HEK293T (cell line): ENCODE results near the gene SPNS2.

Source experiments
- CTCF ChIA-PET: fragments of 350-600 bp; formaldehyde crosslinking; extraction: SDS; loops from one replicate; lab custom pipeline; 2021; ENCODE audit warnings: antibody characterized with exemption, inconsistent platforms; lab: Yijun Ruan, JAX
- POLR2A ChIA-PET: fragments of 350-600 bp; formaldehyde crosslinking; extraction: SDS; loops from one replicate; lab custom pipeline; 2020; ENCODE audit warnings: antibody characterized with exemption, inconsistent platforms; lab: Yijun Ruan, JAX
- DNase-seq: peaks from one replicate; pipeline ENCODE4 v3.0.0; 2012; ENCODE audit warnings: mixed read lengths; ENCODE audit errors: extremely low spot score
- ARNT ChIP-seq: fragments of 450-650 bp; IDR thresholded peaks from 2 replicates; pipeline ENCODE4 v1.6.1; 2017; ENCODE audit warnings: mild to moderate bottlenecking
- BHLHE40 ChIP-seq: fragments of 450-650 bp; IDR thresholded peaks from 2 replicates; pipeline ENCODE4 v1.6.1; 2016; ENCODE audit warnings: mild to moderate bottlenecking, moderate library complexity, borderline replicate concordance
- CTBP1 ChIP-seq: fragments of 450-650 bp; IDR thresholded peaks from 2 replicates; pipeline ENCODE4 v1.6.1; 2016; ENCODE audit warnings: borderline replicate concordance
- ELF4 ChIP-seq: fragments of 450-650 bp; IDR thresholded peaks from 2 replicates; pipeline ENCODE4 v1.6.1; 2017; ENCODE audit warnings: antibody characterized with exemption
- FOXA1 ChIP-seq: fragments of 450-650 bp; IDR thresholded peaks from 2 replicates; pipeline ENCODE4 v1.6.1; 2016; ENCODE audit warnings: mild to moderate bottlenecking
- FOXK2 ChIP-seq: fragments of 450-650 bp; IDR thresholded peaks from 2 replicates; pipeline ENCODE4 v1.6.1; 2016; ENCODE audit warnings: mild to moderate bottlenecking
- FOXM1 ChIP-seq: fragments of 450-650 bp; IDR thresholded peaks from 2 replicates; pipeline ENCODE4 v1.6.1; 2017; ENCODE audit warnings: mild to moderate bottlenecking, borderline replicate concordance
- HDGF ChIP-seq: fragments of 450-650 bp; IDR thresholded peaks from 2 replicates; pipeline ENCODE4 v1.6.1; 2017; ENCODE audit warnings: antibody characterized with exemption, borderline replicate concordance
- L3MBTL2 ChIP-seq: fragments of 450-650 bp; conservative IDR thresholded peaks from 2 replicates; pipeline ENCODE4 v1.6.1; 2016; ENCODE audit warnings: mild to moderate bottlenecking
- LEF1 ChIP-seq: fragments of 450-650 bp; IDR thresholded peaks from 2 replicates; pipeline ENCODE4 v1.6.1; 2017; ENCODE audit warnings: mild to moderate bottlenecking, borderline replicate concordance
- NFRKB ChIP-seq: fragments of 450-650 bp; IDR thresholded peaks from 2 replicates; pipeline ENCODE4 v1.6.1; 2016; ENCODE audit warnings: mild to moderate bottlenecking, moderate library complexity
- PKNOX1 ChIP-seq: fragments of 450-650 bp; IDR thresholded peaks from 2 replicates; pipeline ENCODE4 v1.6.1; 2016
- SP1 ChIP-seq: fragments of 450-650 bp; IDR thresholded peaks from 2 replicates; pipeline ENCODE4 v1.6.1; 2017
- SUZ12 ChIP-seq: fragments of 450-650 bp; IDR thresholded peaks from 2 replicates; pipeline ENCODE4 v1.6.1; 2016; ENCODE audit warnings: mild to moderate bottlenecking
- TARDBP ChIP-seq: fragments of 450-650 bp; IDR thresholded peaks from 2 replicates; pipeline ENCODE4 v1.6.1; 2016
- ZNF384 ChIP-seq: fragments of 450-650 bp; IDR thresholded peaks from 2 replicates; pipeline ENCODE4 v1.6.1; 2016

Gene SPNS2

GRCh38 chr17:4510618-4510941 is 11.9 kb downstream of the SPNS2 start:
- ChIA-PET POLR2A (interaction anchor here (0.9 to 1.5 kb wide), 2 partner anchors 11 to 12 kb away, joined by 3 read pairs; partner anchors contain the start of gene SPNS2), CTCF (no interaction called here)
- DNase-seq, result no peak
- TF ChIP-seq SP1 (no peak), SUZ12 (no peak), HDGF (no peak), NFRKB (no peak), ARNT (no peak), L3MBTL2 (no peak), FOXK2 (no peak), ELF4 (no peak), LEF1 (no peak), FOXA1 (no peak), ZNF384 (no peak), PKNOX1 (no peak), TARDBP (no peak), BHLHE40 (no peak), CTBP1 (no peak)

- DNase-seq, result no peak
- ChIA-PET POLR2A (no interaction called here), CTCF (no interaction called here)
- TF ChIP-seq ELF4 (no peak), BHLHE40 (no peak), SUZ12 (no peak), ZNF384 (no peak), CTBP1 (no peak), FOXM1 (no peak), L3MBTL2 (no peak), TARDBP (no peak), FOXK2 (no peak), LEF1 (no peak), FOXA1 (no peak), HDGF (no peak)
Measured at GRCh38 chr17:4511199-4511932, 12.7 kb downstream of the SPNS2 start.

- POLR2A ChIA-PET, result no interaction called here
- no peak for TF ChIP-seq SP1
- no peak for TF ChIP-seq FOXK2
- no peak for TF ChIP-seq BHLHE40
- DNase-seq, result no peak
- CTCF ChIA-PET, result interaction anchor here (0.7 kb wide), 1 partner anchor 9 kb away, joined by 3 read pairs; no protein-coding TSS in a partner anchor
Measured at GRCh38 chr17:4512156-4513112, 13.8 kb downstream of the SPNS2 start.

- TF ChIP-seq SUZ12 (no peak), ELF4 (no peak), FOXK2 (no peak), ARNT (no peak), ZNF384 (no peak), PKNOX1 (no peak), SP1 (no peak), NFRKB (no peak), CTBP1 (no peak), L3MBTL2 (no peak), LEF1 (no peak), FOXA1 (no peak)
- no peak for DNase-seq
- ChIA-PET POLR2A (interaction anchor here (1.1 kb wide), 1 partner anchor 13 kb away, joined by 3 read pairs; no protein-coding TSS in a partner anchor), CTCF (no interaction called here)
Measured at GRCh38 chr17:4513113-4514032, 14.7 kb downstream of the SPNS2 start.

GRCh38 chr17:4514206-4514605 is 15.5 kb downstream of the SPNS2 start:
- CTCF ChIA-PET, result no interaction called here
- TF ChIP-seq L3MBTL2 (no peak), ARNT (no peak), PKNOX1 (no peak), ZNF384 (no peak), SUZ12 (no peak), BHLHE40 (no peak), TARDBP (no peak), FOXK2 (no peak), LEF1 (no peak), FOXA1 (no peak), FOXM1 (no peak), NFRKB (no peak), HDGF (no peak)
- DNase-seq, result no peak
- POLR2A ChIA-PET, result interaction anchor here (1.1 kb wide), 1 partner anchor 14 kb away, joined by 3 read pairs; no protein-coding TSS in a partner anchor
